ENCODE results near the gene WDR37.

Gene WDR37

GRCh38 chr10:1121271-1121970, 65.2 kb downstream of the WDR37 start:
- TF ChIP-seq POLR2AphosphoS5 (IDR thresholded peaks at IDR 0.05; ENCODE audit: low read depth, low read length) (no peak), TAF1 (IDR thresholded peaks at IDR 0.05; ENCODE audit: borderline replicate concordance, low read depth, low read length) (no peak), POLR2A (IDR thresholded peaks at IDR 0.05; ENCODE audit: low read depth, low read length) (no peak)
- FAIRE-seq (no peak), DNase-seq (ENCODE audit: insufficient read length) (no peak)

- TF ChIP-seq POLR2AphosphoS5 (IDR thresholded peaks at IDR 0.05; ENCODE audit: low read depth, low read length) = no peak
- no peak for FAIRE-seq
- DNase-seq (ENCODE audit: insufficient read length) = no peak
Observed at GRCh38 chr10:1122349-1122748, 66.2 kb downstream of the WDR37 start.

- TF ChIP-seq TAF1 (IDR thresholded peaks at IDR 0.05; ENCODE audit: borderline replicate concordance, low read depth, low read length) (no peak), POLR2A (IDR thresholded peaks at IDR 0.05; ENCODE audit: low read depth, low read length) (no peak), POLR2AphosphoS5 (IDR thresholded peaks at IDR 0.05; ENCODE audit: low read depth, low read length) (no peak)
- DNase-seq (ENCODE audit: insufficient read length) (no peak), FAIRE-seq (no peak)
Observed at GRCh38 chr10:1123198-1123597, 67.0 kb downstream of the WDR37 start.

GRCh38 chr10:1123972-1124371, 67.8 kb downstream of the WDR37 start:
- TF ChIP-seq POLR2A (IDR thresholded peaks at IDR 0.05; ENCODE audit: low read depth, low read length) = no peak
- DNase-seq (ENCODE audit: insufficient read length) = no peak
- no peak for FAIRE-seq

- DNase-seq (ENCODE audit: insufficient read length) = no peak
- no peak for FAIRE-seq
- TF ChIP-seq POLR2A (IDR thresholded peaks at IDR 0.05; ENCODE audit: low read depth, low read length) (no peak), POLR2AphosphoS5 (IDR thresholded peaks at IDR 0.05; ENCODE audit: low read depth, low read length) (no peak), TAF1 (IDR thresholded peaks at IDR 0.05; ENCODE audit: borderline replicate concordance, low read depth, low read length) (no peak)
Observed at GRCh38 chr10:1124796-1125195, 68.6 kb downstream of the WDR37 start.

GRCh38 chr10:1126461-1126860, 70.3 kb downstream of the WDR37 start:
- DNase-seq (ENCODE audit: insufficient read length) (no peak), FAIRE-seq (no peak)
- no peak for TF ChIP-seq TAF1 (IDR thresholded peaks at IDR 0.05; ENCODE audit: borderline replicate concordance, low read depth, low read length)
- TF ChIP-seq POLR2AphosphoS5 (IDR thresholded peaks at IDR 0.05; ENCODE audit: low read depth, low read length) = no peak
- no peak for TF ChIP-seq POLR2A (IDR thresholded peaks at IDR 0.05; ENCODE audit: low read depth, low read length)

GRCh38 chr10:1127629-1128028, 71.4 kb downstream of the WDR37 start:
- DNase-seq (ENCODE audit: insufficient read length) (no peak), FAIRE-seq (no peak)
- no peak for TF ChIP-seq POLR2A (IDR thresholded peaks at IDR 0.05; ENCODE audit: low read depth, low read length)
- no peak for TF ChIP-seq POLR2AphosphoS5 (IDR thresholded peaks at IDR 0.05; ENCODE audit: low read depth, low read length)
- no peak for TF ChIP-seq TAF1 (IDR thresholded peaks at IDR 0.05; ENCODE audit: borderline replicate concordance, low read depth, low read length)

GRCh38 chr10:1128115-1128514, 71.9 kb downstream of the WDR37 start:
- no peak for TF ChIP-seq TAF1 (IDR thresholded peaks at IDR 0.05; ENCODE audit: borderline replicate concordance, low read depth, low read length)
- FAIRE-seq (no peak), DNase-seq (ENCODE audit: insufficient read length) (no peak)

GRCh38 chr10:1128649-1129048, 72.5 kb downstream of the WDR37 start:
- FAIRE-seq = no peak
- TF ChIP-seq POLR2AphosphoS5 (IDR thresholded peaks at IDR 0.05; ENCODE audit: low read depth, low read length) (no peak), TAF1 (IDR thresholded peaks at IDR 0.05; ENCODE audit: borderline replicate concordance, low read depth, low read length) (no peak), POLR2A (IDR thresholded peaks at IDR 0.05; ENCODE audit: low read depth, low read length) (no peak)
- DNase-seq (ENCODE audit: insufficient read length) = no peak

GRCh38 chr10:1130226-1130625, 74.0 kb downstream of the WDR37 start:
- FAIRE-seq = no peak
- TF ChIP-seq POLR2A (IDR thresholded peaks at IDR 0.05; ENCODE audit: low read depth, low read length) (no peak), POLR2AphosphoS5 (IDR thresholded peaks at IDR 0.05; ENCODE audit: low read depth, low read length) (no peak)

GRCh38 chr10:1130995-1131790, 75.0 kb downstream of the WDR37 start:
- TF ChIP-seq POLR2A (IDR thresholded peaks at IDR 0.05; ENCODE audit: low read depth, low read length) = no peak
- no peak for TF ChIP-seq POLR2AphosphoS5 (IDR thresholded peaks at IDR 0.05; ENCODE audit: low read depth, low read length)
- TF ChIP-seq TAF1 (IDR thresholded peaks at IDR 0.05; ENCODE audit: borderline replicate concordance, low read depth, low read length) = no peak
- FAIRE-seq = no peak

More at GRCh38 chr10:1130226-1130625, 74.0 kb downstream of the WDR37 start:
- DNase-seq (ENCODE audit: insufficient read length) = no peak

GRCh38 chr10:1132584-1132983, 76.4 kb downstream of the WDR37 start:
- no peak for DNase-seq (ENCODE audit: insufficient read length)
- FAIRE-seq = no peak
- TF ChIP-seq POLR2A (IDR thresholded peaks at IDR 0.05; ENCODE audit: low read depth, low read length) (no peak), TAF1 (IDR thresholded peaks at IDR 0.05; ENCODE audit: borderline replicate concordance, low read depth, low read length) (no peak), POLR2AphosphoS5 (IDR thresholded peaks at IDR 0.05; ENCODE audit: low read depth, low read length) (no peak)

More at GRCh38 chr10:1130995-1131790, 75.0 kb downstream of the WDR37 start:
- no peak for DNase-seq (ENCODE audit: insufficient read length)
